CD4-positive, alpha-beta T cell treated with Interferon alpha-2 for 1 hour (primary cell): ENCODE results near the gene ATP6V0C.
"Not testable (repeated sequence)": the region's sequence is repeated elsewhere in the genome, so short reads cannot be mapped to it uniquely, and the experiment has no call there.

Source experiments
- DNase-seq, 2 donors: peaks; one replicate each; pipeline ENCODE4 v3.0.0-alpha.2; 2020 to 2022

Gene ATP6V0C

DNA sequence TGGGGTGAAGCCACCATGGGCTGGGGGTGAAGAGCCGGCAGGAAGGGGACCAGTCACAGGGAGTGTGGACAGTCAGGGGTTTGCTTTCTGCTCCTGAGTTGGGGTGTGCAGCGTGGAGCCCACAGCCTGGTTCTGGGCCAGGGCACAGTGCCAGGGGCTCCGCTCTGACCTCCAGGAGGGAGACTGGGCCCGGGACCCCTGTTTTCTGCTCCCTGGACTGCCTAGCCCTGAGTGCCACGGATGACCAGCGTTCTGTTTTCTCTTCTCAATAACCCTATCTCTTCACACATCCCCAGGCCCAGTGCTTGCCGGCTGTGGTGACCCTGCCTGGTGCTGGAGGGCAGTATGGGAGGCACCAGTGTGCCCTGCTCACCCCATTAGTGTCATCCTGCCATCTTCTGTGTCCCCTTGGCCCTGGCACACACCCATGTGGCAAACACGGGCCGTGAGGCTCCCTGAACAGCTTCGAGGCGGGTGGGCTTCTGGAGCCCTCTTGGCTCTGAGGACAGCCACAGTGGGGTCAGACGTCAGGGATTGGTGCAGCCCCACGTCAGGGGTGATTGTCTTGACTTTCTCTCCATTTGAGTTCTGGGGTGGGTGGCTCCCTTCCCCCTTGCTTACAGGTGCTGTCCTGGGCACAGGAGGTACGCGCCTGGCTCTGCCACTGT, 16.3 kb downstream of the ATP6V0C start:
- DNase-seq = no peak

DNA sequence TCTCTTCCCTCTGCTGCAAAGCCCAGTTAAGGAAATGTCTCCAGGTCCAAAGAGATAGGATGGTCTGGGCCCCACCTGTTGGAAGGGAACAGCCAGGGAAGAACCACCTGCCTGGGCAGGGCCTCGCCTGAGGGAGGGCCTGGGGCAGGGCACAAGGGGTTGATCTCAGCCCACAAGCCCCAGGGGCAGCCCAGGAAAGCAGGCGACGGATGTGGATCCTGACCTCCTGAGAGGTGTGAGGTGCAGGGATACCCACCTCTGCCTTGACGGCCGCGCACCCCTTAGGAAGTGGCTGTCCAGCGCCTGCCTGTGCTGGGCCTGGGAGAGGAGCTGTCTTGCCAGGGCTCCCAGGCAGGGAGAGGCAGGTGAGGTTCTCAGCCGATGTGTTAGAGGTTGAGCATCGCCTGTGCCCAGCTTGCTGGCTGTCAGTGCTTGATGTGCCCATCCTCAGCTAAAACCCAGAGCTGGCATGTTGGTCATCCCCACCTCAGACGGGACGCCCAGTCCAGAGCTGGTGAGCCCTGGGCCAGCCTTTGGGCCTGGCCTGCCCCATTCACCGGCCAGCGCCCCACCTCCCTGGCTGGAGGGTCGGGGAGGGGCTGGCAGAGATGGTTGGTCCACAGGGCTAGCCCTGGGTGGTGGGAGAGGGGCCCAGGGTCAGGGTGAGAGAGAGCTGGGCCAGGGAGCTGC, 17.0 kb downstream of the ATP6V0C start:
- DNase-seq = no peak

DNA sequence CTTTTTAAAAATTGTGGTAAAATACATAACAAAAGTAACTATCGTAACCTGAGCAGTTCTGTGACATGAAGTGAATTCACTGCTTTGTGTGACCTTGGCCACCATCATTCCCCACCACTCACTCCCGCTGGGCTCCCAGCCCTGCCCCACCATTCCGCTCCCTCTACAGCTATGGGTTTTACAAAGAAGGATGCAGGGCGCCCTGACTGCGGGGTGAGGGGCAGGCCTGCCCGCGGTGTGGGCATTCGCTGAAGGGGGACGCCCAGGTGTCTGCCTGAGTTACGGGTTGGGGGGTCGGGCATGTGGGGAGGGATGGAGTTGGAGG, 17.6 kb downstream of the ATP6V0C start, which contains the start of gene CEMP1:
TSS of gene CEMP1 (minus strand) at position 38 of the 325 bp plus-strand sequence. CDS start 335 bp downstream, outside the sequence.
- DNase-seq = no peak

DNA sequence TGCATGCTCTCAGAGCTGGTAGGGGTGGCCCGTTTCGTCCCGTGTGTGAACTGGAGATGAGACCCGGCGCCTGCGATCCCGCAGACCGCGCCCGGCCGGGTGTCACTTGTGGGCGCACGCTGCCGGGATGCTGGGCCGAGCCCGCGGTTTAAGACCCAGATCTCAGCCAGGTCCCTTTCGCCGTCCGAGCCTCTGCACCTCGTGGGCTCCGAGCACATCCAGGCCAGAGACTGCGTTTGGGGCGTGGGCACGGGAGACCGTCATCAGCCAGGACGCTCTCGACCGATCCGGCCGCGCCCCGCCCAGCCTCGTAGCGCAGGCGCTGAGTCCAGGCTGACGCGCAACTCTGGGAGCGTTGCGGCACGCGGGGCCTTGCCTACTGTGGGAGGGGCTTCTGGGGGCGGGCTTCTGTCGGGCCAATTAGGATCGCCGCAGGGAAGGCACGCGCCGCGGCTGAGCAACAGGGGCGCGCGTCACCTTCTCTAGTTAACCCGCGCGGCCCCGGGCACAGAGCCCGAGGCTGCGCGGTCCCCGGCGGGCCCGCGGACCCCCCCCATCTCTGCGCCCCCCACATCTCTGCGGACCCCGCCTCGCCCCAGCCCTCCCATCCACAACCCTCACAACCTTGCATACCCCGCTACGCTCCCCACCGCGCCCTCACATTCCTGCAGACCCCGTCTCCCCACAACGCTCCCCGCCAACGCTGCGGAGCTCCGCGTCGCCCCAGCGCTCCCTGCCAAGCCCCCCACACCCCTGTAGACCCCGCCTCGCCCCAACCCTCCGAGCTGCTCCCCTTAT, 18.1 kb downstream of the ATP6V0C start:
- peak; percentile 97 for DNase-seq

DNA sequence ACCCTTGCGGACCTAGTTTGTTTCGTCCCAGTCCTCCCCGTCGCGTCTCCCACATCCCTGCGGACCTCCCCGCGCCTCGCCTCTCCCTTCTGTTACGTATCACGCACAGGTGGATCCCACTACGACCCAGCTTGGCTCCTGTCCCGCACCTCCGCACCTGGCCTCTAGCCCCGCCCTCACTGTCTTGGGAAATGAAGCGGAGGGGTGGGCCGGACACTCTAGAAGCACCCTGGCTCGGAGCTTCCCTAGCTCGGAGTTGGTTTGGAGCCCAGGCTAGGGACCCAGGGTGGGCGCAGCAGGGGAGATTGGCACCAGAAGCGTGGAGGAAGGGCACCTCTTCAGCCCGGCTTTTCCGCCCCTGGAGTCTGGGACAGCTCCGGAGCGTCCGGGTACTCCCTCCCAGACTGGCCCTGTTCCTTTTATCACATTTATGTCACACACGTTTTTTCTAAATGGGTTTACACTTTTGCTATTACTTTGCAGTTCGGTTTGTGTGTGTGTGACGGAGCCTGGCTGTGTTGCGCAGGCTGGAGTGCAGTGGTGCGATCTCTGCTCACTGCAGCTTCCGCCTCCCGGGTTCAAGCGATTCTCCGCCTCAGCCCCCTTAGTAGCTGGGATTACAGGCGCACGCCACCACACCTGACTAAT, 18.9 kb downstream of the ATP6V0C start:
- DNase-seq = peak; percentile 72 to 77

DNA sequence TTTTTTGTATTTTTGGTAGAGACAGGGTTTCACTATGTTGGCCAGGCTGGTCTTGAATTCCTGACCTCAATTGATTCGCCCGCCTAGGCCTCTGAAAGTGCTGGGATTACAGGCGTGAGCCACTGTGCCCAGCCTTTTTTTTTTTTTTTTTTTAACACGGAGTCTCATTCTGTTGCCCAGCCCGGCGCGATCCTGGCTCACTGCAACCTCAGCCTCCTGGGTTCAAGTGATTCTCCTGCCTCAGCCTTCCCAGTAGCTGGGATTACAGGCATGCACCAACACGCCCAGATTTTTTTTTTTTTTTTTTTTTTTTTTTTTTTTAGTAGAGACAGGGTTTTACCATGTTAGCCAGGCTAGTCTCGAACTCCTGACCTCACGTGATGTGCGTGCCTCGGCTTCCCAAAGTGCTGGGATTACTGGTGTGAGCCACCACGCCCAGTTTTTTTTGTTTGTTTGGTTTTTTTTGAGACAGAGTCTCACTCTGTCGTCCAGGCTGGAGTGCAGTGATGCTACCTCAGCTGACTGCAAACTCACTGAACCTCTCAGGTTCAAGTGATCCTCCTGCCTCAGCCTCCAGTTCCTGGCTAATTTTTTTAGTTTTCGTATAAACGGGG, 19.5 kb downstream of the ATP6V0C start:
- not testable (repeated sequence) for DNase-seq

DNA sequence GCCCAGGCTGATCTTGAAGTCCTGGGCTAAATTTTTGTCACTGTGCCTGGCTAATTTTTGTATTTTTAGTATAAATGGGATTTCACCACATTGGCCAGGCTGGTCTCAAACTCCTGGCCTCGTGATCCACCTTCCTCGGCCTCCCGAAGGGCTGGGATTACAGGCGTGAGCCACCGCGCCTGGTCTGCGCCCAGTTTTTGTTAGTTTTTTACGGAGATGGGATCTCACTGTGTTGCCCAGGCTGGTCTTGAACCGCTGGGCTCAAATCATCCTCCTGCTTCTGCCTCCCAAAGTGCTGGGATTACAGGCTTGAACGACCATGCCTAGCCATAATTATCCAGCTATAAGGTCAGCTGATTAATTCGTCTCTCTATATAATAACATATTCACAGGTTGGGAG, 20.2 kb downstream of the ATP6V0C start:
- DNase-seq = no peak

DNA sequence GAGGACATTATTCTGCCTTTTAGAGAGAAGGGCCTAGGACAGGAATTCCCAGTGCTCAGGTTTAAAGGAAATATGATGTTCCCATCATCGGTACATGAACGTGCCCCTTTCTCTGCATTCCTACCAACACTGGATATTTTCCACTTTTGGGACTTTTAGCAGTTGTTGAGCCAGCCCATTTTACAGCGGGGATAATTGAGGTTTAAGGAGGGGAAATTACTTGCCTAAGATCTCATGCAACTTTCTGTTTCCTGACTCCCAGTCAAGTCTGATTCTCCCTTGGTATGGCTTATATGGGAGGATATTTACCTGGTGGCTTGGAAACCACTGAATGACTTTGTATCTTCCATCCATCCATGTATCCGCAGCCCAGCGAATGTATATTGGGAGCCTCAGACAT, 20.6 kb downstream of the ATP6V0C start:
- DNase-seq = not testable (repeated sequence)

DNA sequence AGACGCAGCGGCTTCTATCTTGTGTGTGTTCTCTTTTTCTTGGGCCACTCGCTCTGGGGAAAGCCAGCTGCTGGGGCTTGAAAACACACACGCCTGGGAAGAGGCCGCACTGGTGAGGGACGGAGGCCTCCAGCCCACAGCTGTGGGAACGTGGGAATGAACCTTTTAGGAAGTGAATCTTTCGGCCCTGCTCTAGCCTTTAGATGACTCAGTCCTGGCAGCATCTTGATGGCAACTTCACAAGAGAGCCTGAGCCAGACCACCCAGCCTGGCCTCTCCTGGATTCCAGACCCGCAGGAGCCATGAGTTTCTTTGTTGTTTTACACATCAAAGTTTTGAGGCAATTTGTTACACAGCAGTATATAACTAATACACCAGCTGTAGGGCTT, 21.9 kb downstream of the ATP6V0C start:
- DNase-seq = peak in 1 of 2 donors; percentile 26

DNA sequence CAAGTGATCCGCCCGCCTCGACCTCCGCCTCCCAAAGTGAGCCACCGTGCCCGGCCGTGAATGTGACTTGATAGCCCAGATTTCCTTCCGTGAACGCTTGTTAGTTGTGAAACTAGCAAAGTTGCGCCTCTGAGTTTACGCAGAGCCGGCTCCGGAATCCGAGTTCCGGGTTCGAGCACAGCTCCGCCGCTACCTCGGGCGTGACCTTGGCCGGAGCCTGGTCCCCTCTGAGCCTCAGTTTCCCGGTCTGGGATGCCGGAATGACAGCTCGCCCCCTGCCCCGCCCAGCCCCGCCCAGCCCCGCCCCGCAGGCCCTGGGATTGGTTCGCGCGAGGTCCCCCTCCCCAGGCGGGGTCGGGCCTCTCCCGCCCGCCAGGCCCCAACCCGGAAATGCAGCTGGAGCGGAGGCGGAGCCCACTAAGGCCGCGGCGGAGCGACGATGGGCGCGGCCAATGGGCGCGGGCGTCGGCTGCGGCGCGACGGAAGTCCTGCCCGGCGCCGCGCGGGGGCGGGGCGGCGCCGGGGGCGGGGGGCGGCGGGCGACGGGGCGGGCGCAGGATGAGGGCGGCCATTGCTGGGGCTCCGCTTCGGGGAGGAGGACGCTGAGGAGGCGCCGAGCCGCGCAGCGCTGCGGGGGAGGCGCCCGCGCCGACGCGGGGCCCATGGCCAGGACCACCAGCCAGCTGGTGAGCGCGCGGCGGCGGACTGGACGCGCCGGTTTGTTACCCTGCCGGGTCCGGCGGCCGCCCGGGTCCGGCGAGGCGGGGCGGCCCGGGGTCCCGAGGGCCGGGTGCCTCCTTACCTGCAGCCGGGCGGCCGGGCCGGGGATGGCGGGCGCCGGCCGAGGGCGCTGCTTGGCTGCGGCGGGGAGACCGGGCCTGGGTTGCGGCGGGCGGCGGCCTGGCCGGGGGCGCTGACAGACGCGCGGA, 24.0 kb downstream of the ATP6V0C start, which contains the start of gene PDPK1:
TSS of gene PDPK1 (plus strand) at position 571 of the 929 bp plus-strand sequence. CDS start at position 663, 92 bp downstream.
- peak; percentile 95 to 97 for DNase-seq

DNA sequence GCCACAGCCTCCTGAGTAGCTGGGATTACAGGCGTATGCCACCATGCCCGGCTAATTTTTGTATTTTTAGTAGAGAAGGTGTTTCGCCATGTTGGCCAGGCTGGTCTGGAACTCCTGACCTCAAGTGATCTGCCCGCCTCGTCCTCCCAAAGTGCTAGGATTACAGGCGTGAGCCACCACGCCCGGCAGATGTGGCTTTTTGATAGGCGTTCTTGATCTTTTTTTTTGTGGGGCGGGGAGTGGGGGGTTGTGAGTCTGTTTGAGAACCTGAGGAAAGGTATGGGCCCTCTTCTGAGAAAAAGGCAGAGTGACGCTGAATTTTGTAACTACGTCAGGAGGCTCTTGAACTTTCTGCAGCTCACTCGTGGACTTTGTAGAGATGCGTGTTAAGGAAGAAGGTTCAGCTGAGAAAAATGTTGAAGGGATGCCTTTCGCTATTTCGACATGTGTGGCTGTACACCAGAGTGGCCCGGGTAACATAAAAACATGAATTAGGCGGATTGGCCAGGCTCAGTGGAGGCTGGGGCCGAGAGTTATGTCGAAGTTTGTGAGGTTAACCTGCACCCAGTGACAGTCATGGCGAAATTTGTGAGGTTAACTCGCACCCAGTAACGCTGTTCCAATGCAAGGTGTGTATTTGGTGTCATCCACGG, 25.6 kb downstream of the ATP6V0C start:
- DNase-seq = not testable (repeated sequence)

DNA sequence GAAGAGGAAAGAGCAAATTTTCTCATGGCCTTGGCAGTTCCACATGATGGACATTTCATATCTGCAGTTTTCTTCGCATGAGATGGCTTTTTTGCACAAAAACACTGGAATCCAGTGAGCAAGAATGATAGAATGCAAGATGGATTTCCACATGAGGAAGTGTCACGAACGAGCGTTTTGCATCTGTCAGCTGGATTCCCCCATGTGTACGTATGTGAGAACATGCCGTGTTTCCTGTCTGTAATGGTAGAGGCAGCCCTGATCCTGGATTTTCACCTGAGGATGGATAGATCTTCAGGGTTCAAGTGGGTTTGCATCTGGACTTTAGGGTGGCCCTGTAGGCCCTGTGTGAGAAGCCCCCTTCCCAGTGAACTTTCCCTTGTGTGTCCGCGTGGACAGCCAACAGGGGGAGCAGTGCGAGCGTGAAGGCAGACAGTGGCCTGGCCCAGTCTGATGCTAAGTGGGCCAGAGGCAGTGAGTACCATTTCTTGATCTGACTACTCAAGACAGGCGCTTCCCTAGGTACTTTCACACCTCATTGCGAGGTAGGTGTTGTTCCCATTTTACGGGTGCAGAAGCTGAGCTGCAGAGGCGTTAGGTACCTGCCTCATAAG, 26.2 kb downstream of the ATP6V0C start:
- peak in 1 of 2 donors; percentile 54 for DNase-seq

DNA sequence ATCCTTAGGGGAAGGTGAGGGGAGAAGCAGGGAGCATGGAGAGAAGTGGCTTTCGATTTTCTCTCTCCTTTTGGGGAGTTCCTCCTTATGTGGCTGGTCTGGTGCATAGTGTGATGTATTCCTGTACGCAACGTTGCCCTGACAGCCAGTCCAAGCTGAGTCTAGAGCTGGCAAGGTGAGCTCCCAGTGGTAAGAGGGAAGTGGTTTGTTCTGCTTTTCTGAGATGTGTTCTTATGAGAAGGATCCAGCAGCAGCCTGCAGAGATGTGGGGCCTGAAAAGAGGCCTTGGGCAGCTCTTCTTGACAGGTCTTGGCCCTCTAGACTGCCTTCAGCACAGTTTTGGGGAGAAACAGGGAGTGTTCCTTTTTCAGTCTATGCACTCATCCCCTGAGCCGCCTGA, 27.2 kb downstream of the ATP6V0C start:
- peak in 1 of 2 donors; percentile 30 for DNase-seq

DNA sequence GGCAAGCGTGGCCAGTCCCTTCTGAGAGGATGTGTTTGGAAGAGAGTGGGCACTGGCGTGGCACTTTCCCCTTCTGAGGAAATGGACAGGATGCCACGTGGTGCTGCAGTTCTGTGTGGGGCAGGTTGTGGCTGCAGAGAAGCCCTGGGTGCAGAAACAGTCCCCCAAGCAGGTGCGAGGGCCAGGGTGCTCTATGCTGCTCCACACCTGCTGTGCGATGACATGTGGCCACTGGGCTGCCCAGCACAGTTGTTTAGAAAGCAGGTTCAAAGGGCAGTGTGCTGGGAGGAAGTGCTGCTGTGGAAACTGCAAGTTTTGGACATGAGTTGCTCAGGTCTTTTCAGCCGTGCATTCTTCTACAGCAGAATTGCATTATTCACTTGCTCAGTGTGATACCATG, 27.7 kb downstream of the ATP6V0C start:
- not testable (repeated sequence) for DNase-seq

DNA sequence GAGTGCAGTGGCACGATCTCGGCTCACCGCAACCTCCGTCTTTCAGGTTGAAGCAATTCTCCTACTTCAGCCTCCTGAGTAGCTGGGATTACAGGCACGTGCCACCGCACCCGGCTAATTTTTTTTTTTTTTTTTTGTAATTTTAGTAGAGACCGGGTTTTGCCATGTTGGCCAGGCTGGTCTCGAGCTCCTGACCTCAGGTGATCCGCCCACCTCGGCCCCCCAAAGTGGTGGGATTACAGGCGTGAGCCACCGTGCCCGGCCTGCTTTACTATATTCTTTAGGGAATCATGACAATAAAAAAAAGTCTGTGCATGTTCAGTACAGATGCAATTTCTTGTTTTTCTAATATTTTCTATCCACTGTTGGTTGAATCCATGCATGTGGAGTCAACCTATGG, 30.0 kb downstream of the ATP6V0C start:
- not testable (repeated sequence) for DNase-seq

DNA sequence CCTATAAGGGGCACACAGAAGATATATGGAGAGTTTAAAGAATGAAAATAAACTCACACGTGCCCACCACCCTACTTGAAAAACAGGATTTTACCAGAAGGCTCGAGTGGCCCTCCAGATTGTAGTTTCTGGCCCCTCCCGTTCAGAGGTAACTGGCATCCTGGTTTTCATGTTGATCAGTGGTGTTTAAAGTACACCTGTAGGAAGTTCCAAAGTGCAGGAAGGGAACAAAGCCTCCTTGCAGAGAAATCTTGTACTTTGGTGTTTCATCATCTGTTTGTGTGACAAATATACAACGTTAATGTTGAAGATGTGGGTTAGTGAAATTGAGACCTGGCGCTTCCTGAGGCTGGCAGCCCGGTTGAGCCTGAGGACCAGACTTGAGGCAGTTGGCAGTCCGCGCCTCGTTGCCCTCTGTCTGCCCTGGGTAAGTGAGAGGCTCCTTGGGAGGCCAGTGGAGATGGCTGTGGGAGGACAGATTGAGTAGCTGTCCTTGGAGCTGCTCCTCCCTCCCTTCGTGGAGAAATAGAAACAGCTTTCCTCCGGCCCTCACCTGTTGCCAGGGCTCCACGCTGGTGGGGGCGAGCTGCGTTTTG, 36.6 kb downstream of the ATP6V0C start:
- DNase-seq = not testable (repeated sequence)

DNA sequence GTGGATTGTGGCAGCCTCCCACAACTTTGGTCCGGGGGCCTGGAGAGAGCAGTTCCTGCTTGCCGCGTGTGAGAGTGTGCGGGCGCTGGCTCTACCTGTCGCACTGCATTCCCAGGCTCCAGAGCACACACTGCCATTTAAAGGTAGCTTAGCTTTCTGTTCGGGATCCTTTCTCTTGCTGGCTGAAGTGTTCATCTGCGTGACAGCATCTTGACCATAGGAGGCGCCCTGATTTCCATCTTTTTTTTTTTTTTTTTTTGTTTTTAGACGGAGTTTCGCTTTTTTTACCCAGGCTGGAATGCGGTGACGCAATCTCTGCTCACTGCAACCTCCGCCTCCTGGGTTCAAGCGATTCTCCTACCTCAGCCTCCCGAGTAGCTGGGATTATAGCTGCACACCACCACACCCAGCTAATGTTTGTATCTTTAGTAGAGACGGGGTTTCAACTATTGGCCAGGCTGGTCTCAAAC, 37.7 kb downstream of the ATP6V0C start:
- not testable (repeated sequence) for DNase-seq

DNA sequence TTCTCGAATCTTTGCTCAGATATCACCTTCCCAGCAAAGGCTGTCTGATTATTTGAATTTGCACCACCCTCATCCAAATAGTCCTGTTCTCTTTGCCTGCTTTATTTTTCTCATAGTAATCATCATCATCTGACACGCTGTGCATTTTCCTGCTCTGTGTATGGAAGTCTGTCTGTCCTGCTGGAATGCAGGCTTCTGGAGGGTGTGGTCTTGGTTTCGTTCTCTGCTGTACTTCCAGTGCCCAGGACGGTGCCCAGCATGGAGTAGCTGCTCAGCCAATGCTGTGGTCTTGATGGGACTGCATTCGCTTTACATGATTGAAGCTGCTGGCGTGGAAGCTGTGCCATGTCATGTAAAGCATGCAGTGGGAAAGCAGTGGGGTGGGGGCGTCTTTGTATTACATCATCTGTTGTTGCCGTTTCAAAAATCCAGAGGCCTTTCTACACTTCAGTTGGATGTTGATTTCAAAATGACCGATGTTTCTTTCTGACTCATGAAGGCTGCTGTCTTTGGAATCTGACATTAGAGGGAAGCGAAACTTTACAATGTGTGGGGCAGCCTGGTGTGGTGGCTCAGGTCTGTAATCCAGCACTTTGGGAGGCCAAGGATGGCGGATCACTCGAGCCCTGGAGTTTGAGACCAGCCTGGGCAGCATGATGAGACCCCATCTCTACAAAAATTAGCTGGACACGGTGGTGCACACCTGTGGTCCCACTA, 41.1 kb downstream of the ATP6V0C start:
- not testable (repeated sequence) for DNase-seq

DNA sequence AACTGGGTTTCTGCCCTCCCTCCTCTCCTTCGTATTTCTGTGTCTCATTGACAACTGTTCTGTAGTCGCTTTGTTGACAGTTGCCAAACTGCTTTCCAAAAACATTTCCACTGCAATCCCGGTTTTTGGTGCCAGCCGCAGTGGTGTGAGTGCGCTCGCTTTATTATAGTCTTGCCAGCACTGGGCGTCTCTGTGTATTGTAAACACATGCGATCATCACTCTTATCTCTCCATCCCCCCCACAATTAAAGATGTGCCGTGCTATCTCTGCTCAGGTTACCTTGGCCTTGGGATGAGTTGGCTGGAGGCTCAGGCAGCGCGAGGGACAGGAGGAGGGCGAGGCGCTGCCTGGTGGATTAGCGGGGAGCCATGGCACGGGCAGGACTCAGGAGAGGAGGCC, 43.4 kb downstream of the ATP6V0C start:
- not testable (repeated sequence) for DNase-seq
